KMS-11 (cell line): ENCODE measurements around the gene CEBPE.

ENCODE experiments used
- H2AFZ ChIP-seq: fragments of 200-600 bp; sonication (generic); 2 replicates; pipeline ENCODE4 v1.6.1; 2016; ENCODE audit warnings: antibody characterized with exemption, mixed run types, low read depth
- H3K27ac ChIP-seq: fragments of 200-600 bp; sonication (generic); 2 replicates; pipeline ENCODE4 v1.6.1; 2016; ENCODE audit warnings: mild to moderate bottlenecking, mixed run types
- H3K27me3 ChIP-seq: fragments of 200-600 bp; sonication (generic); 2 replicates; pipeline ENCODE4 v1.6.1; 2017; ENCODE audit warnings: mild to moderate bottlenecking, low read depth, mixed run types, moderate library complexity; ENCODE audit not compliant: insufficient read depth
- H3K36me3 ChIP-seq: fragments of 200-600 bp; sonication (generic); 2 replicates; pipeline ENCODE4 v1.6.1; 2017; ENCODE audit warnings: mild to moderate bottlenecking, mixed run types; ENCODE audit not compliant: insufficient read depth
- H3K4me1 ChIP-seq: fragments of 200-600 bp; sonication (generic); 2 replicates; pipeline ENCODE4 v1.6.1; 2016; ENCODE audit warnings: mild to moderate bottlenecking, low read depth, mixed run types; ENCODE audit not compliant: poor library complexity, severe bottlenecking
- H3K4me2 ChIP-seq: fragments of 200-600 bp; sonication (generic); 2 replicates; pipeline ENCODE4 v1.7.0; 2016; ENCODE audit warnings: mild to moderate bottlenecking, mixed run types
- H3K4me3 ChIP-seq: fragments of 200-600 bp; sonication (generic); IDR thresholded peaks from 2 replicates; pipeline ENCODE4 v1.6.1; 2017; ENCODE audit warnings: low read depth, low read length, mixed read lengths; ENCODE audit not compliant: insufficient read depth
- H3K79me2 ChIP-seq: fragments of 200-600 bp; sonication (generic); 2 replicates; pipeline ENCODE4 v1.6.1; 2016; ENCODE audit warnings: low read depth, mixed run types; ENCODE audit not compliant: insufficient read depth
- H3K9ac ChIP-seq: fragments of 200-600 bp; sonication (generic); 2 replicates; pipeline ENCODE4 v1.6.1; 2016; ENCODE audit warnings: mild to moderate bottlenecking, mixed run types
- H4K20me1 ChIP-seq: fragments of 200-600 bp; sonication (generic); 2 replicates; pipeline ENCODE4 v1.6.1; 2016; ENCODE audit warnings: mild to moderate bottlenecking, mixed run types; ENCODE audit not compliant: insufficient read depth
- CTCF ChIP-seq: fragments of 200-600 bp; sonication (generic); conservative IDR thresholded peaks from 2 replicates; pipeline ENCODE4 v1.6.1; 2017; ENCODE audit warnings: low read depth, mild to moderate bottlenecking, antibody characterized with exemption, low read length, moderate library complexity, mixed read lengths

CEBPE gene

GRCh38 chr14:23153851-23154796 lies 35.1 kb upstream of the CEBPE start:
- Histone ChIP-seq H3K36me3 (no peaks in the 10 kb centered on the region), H3K4me2 (no peak overlapping the region), H4K20me1 (no peaks in the 10 kb centered on the region), H2AFZ (no peak overlapping the region), H3K27me3 (no peaks in the 10 kb centered on the region), H3K4me1 (no peaks in the 10 kb centered on the region), H3K27ac (no peak overlapping the region), H3K9ac (no peak overlapping the region), H3K79me2 (no peaks in the 10 kb centered on the region), H3K4me3 (no peak overlapping the region)
- TF ChIP-seq CTCF: no peak

- Histone ChIP-seq H3K79me2 (no peaks in the 10 kb centered on the region), H3K27ac (no peak overlapping the region), H4K20me1 (no peaks in the 10 kb centered on the region), H3K36me3 (no peaks in the 10 kb centered on the region), H3K27me3 (no peaks in the 10 kb centered on the region), H3K4me3 (no peak overlapping the region), H3K4me2 (no peak overlapping the region), H3K9ac (no peak overlapping the region), H2AFZ (no peak overlapping the region), H3K4me1 (no peaks in the 10 kb centered on the region)
- no peak for TF ChIP-seq CTCF
Measured at GRCh38 chr14:23151342-23151741, 32.3 kb upstream of the CEBPE start.

GRCh38 chr14:23149745-23150144 lies 30.7 kb upstream of the CEBPE start:
- no peaks in the 10 kb centered on the region for H4K20me1 ChIP-seq
- H3K27ac ChIP-seq: no peak overlapping the region
- no peak overlapping the region for H2AFZ ChIP-seq
- no peaks in the 10 kb centered on the region for H3K27me3 ChIP-seq
- no peak overlapping the region for H3K9ac ChIP-seq
- no peak for TF ChIP-seq CTCF
- no peaks in the 10 kb centered on the region for H3K4me1 ChIP-seq
- H3K36me3 ChIP-seq: no peaks in the 10 kb centered on the region
- H3K4me3 ChIP-seq: no peak overlapping the region
- no peaks in the 10 kb centered on the region for H3K79me2 ChIP-seq
- H3K4me2 ChIP-seq: no peak overlapping the region

GRCh38 chr14:23148591-23149249 lies 29.7 kb upstream of the CEBPE start:
- Histone ChIP-seq H2AFZ (no peak overlapping the region), H3K79me2 (no peaks in the 10 kb centered on the region), H3K36me3 (no peaks in the 10 kb centered on the region), H3K9ac (no peak overlapping the region), H3K4me3 (no peak overlapping the region), H3K4me2 (no peak overlapping the region), H3K27ac (no peak overlapping the region), H3K27me3 (no peaks in the 10 kb centered on the region), H4K20me1 (no peaks in the 10 kb centered on the region), H3K4me1 (no peaks in the 10 kb centered on the region)
- no peak for TF ChIP-seq CTCF
